H1 (cell line): ENCODE data around the gene SOX6. TPM values are rescaled to one million over a fixed set of nuclear protein-coding genes. Genes with fewer than 3 reads are reported as not detected.

Experiments used
- CTCF ChIA-PET: fragments of 300-600 bp; sonication (Branson Sonifier 250); formaldehyde crosslinking; loops from one replicate; lab custom pipeline; 2021; ENCODE audit not compliant: partially characterized antibody; lab: Charles Lee
- POLR2A ChIA-PET: fragments of 300-600 bp; sonication (Branson Sonifier 250); formaldehyde crosslinking; loops from one replicate; lab custom pipeline; 2021; ENCODE audit warnings: inconsistent platforms; ENCODE audit not compliant: partially characterized antibody; lab: Charles Lee
- DNase-seq, 2 experiments: peaks; one replicate each; pipeline versions ENCODE4 v3.0.0 to v3.0.0-alpha.2; 2010 to 2022; ENCODE audit warnings: low spot score in 2 of 2, low read depth in 1 of 2, mixed read lengths in 1 of 2
- FAIRE-seq: peaks from 2 replicates; lab custom pipeline; 2011; peaks lifted over from hg19 to GRCh38; lab: Jason Lieb, UNC
- H2AFZ ChIP-seq: 2 replicates; pipeline ENCODE4 v1.8.1; 2012; ENCODE audit warnings: low read length, inconsistent platforms
- H2AK5ac ChIP-seq: 2 replicates; pipeline ENCODE4 v1.6.1; 2013; ENCODE audit warnings: low read depth, low read length
- H2BK120ac ChIP-seq: replicated peaks from 2 replicates; pipeline ENCODE3; 2013; ENCODE audit warnings: low read depth, low read length, inconsistent platforms
- H2BK12ac ChIP-seq: 2 replicates; pipeline ENCODE4 v1.6.1; 2013; ENCODE audit warnings: low read depth, low read length
- H2BK15ac ChIP-seq: 2 replicates; pipeline ENCODE4 v1.6.1; 2013; ENCODE audit warnings: low read length
- H2BK20ac ChIP-seq: 2 replicates; pipeline ENCODE4 v1.6.1; 2013; ENCODE audit warnings: low read length
- H2BK5ac ChIP-seq: 2 replicates; pipeline ENCODE4 v1.6.1; 2013; ENCODE audit warnings: low read depth, low read length
- H3K14ac ChIP-seq: 2 replicates; pipeline ENCODE4 v1.6.1; 2013; ENCODE audit warnings: inconsistent platforms; ENCODE audit not compliant: insufficient read length
- H3K18ac ChIP-seq: 2 replicates; pipeline ENCODE4 v1.6.1; 2013; ENCODE audit warnings: low read length; ENCODE audit errors: extremely low read depth
- H3K23ac ChIP-seq: 2 replicates; pipeline ENCODE4 v1.6.1; 2013; ENCODE audit warnings: inconsistent platforms; ENCODE audit not compliant: insufficient read length
- H3K23me2 ChIP-seq: 2 replicates; pipeline ENCODE4 v1.6.1; 2013; ENCODE audit warnings: low read depth, low read length
- H3K27ac ChIP-seq: 2 replicates; pipeline ENCODE4 v1.6.1; 2011; ENCODE audit warnings: low read depth, low read length, inconsistent platforms
- H3K27me3 ChIP-seq, 4 experiments: replicated peaks in 1 of 4; 1 replicate in 1 of 4; 2 replicates in 3 of 4; pipeline versions ENCODE4 v1.6.1 to v1.8.1; 2011 to 2013; ENCODE audit warnings: low read length in 3 of 4, mild to moderate bottlenecking in 3 of 4, inconsistent platforms in 2 of 4, mixed read lengths in 2 of 4, moderate library complexity in 1 of 4; ENCODE audit not compliant: control insufficient read depth in 3 of 4, insufficient read depth in 3 of 4; ENCODE audit errors: extremely low read depth in 1 of 4
- H3K36me3 ChIP-seq, 4 experiments: 2 replicates each; pipeline versions ENCODE4 v1.6.1 to v1.8.1; 2011 to 2013; ENCODE audit warnings: mild to moderate bottlenecking in 4 of 4, low read length in 3 of 4, moderate library complexity in 2 of 4, control low read depth in 1 of 4, inconsistent platforms in 1 of 4; ENCODE audit not compliant: insufficient read depth in 4 of 4, control insufficient read depth in 2 of 4
- H3K4ac ChIP-seq: replicated peaks from 2 replicates; pipeline ENCODE3; 2013; ENCODE audit warnings: low read length, low read depth, mixed read lengths, inconsistent platforms; ENCODE audit not compliant: insufficient read length
- H3K4me1 ChIP-seq, 4 experiments: replicated peaks in 1 of 4; 1 replicate in 1 of 4; 2 replicates in 3 of 4; pipeline versions ENCODE4 v1.6.1 to v1.8.1; 2011 to 2013; ENCODE audit warnings: low read length in 3 of 4, inconsistent platforms in 2 of 4, mixed read lengths in 1 of 4; ENCODE audit not compliant: insufficient read depth in 4 of 4, control insufficient read depth in 3 of 4
- H3K4me2 ChIP-seq, 2 experiments: 2 replicates each; pipeline versions ENCODE4 v1.6.1 to v1.8.1; 2011 to 2013; ENCODE audit warnings: low read depth in 2 of 2, low read length in 2 of 2, control low read depth in 1 of 2, inconsistent platforms in 1 of 2, mild to moderate bottlenecking in 1 of 2; ENCODE audit not compliant: insufficient read depth in 1 of 2
- H3K4me3 ChIP-seq, 4 experiments: fragments of 200-600, 300-600 bp in 1 of 4; sonication (generic), shearing (Covaris generic), sonication (Bioruptor Twin) in 1 of 4; 2 replicates each; pipeline versions ENCODE4 v1.5.1 to v1.8.1; 2011 to 2016; ENCODE audit warnings: low read length in 4 of 4, low read depth in 3 of 4, control low read depth in 2 of 4, inconsistent platforms in 2 of 4, mild to moderate bottlenecking in 2 of 4, mixed read lengths in 1 of 4, moderate library complexity in 1 of 4; ENCODE audit not compliant: insufficient read depth in 2 of 4; ENCODE audit errors: extremely low read depth in 1 of 4
- H3K56ac ChIP-seq: replicated peaks from 2 replicates; pipeline ENCODE3; 2013; ENCODE audit warnings: low read depth, mild to moderate bottlenecking, mixed read lengths, low read length, inconsistent platforms; ENCODE audit not compliant: insufficient read length
- H3K79me1 ChIP-seq: 2 replicates; pipeline ENCODE4 v1.6.1; 2013; ENCODE audit warnings: low read depth, low read length, control low read depth
- H3K79me2 ChIP-seq, 2 experiments: 2 replicates each; pipeline versions ENCODE4 v1.6.1 to v1.8.1; 2012 to 2013; ENCODE audit warnings: low read length in 2 of 2, mild to moderate bottlenecking in 2 of 2, inconsistent platforms in 1 of 2; ENCODE audit not compliant: insufficient read depth in 2 of 2, control insufficient read depth in 1 of 2
- H3K9ac ChIP-seq, 4 experiments: replicated peaks in 1 of 4; 1 replicate in 1 of 4; 2 replicates in 3 of 4; pipeline versions ENCODE4 v1.6.1 to v1.8.1; 2011 to 2013; ENCODE audit warnings: low read depth in 3 of 4, low read length in 3 of 4, control low read depth in 2 of 4, mild to moderate bottlenecking in 2 of 4, moderate library complexity in 2 of 4, inconsistent platforms in 1 of 4; ENCODE audit errors: extremely low read depth in 1 of 4
- H3K9me3 ChIP-seq, 2 experiments: 2 replicates each; pipeline versions ENCODE4 v1.6.1 to v1.8.1; 2012 to 2013; ENCODE audit warnings: mild to moderate bottlenecking in 2 of 2, moderate library complexity in 2 of 2, control low read depth in 1 of 2, inconsistent platforms in 1 of 2, low read depth in 1 of 2, low read length in 1 of 2, mixed read lengths in 1 of 2; ENCODE audit not compliant: insufficient read depth in 2 of 2
- H4K20me1 ChIP-seq, 2 experiments: replicated peaks in 1 of 2; 2 replicates each; pipeline versions ENCODE3 to v1.8.1; 2011 to 2013; ENCODE audit warnings: inconsistent platforms in 2 of 2, low read length in 2 of 2, mild to moderate bottlenecking in 1 of 2; ENCODE audit not compliant: insufficient read depth in 2 of 2, control insufficient read depth in 1 of 2
- H4K5ac ChIP-seq: 2 replicates; pipeline ENCODE4 v1.6.1; 2013; ENCODE audit warnings: low read length, low read depth, mixed read lengths, inconsistent platforms; ENCODE audit not compliant: insufficient read length
- H4K8ac ChIP-seq: 2 replicates; pipeline ENCODE4 v1.8.0; 2013; ENCODE audit warnings: mild to moderate bottlenecking, moderate library complexity, low read length, inconsistent platforms; ENCODE audit not compliant: insufficient read depth; ENCODE audit errors: extremely low read depth
- H4K91ac ChIP-seq: replicated peaks from 2 replicates; pipeline ENCODE3; 2013; ENCODE audit warnings: low read length, mixed read lengths, inconsistent platforms; ENCODE audit not compliant: insufficient read length
- BCL11A ChIP-seq, 2 experiments: IDR thresholded peaks; one replicate each; pipeline ENCODE4 v1.6.1; 2011; ENCODE audit warnings: low read depth in 2 of 2, low read length in 2 of 2, mild to moderate bottlenecking in 2 of 2
- CTBP2 ChIP-seq: IDR thresholded peaks from 2 replicates; pipeline ENCODE4 v1.7.0; 2011; ENCODE audit warnings: borderline replicate concordance, mild to moderate bottlenecking, moderate library complexity, mixed read lengths, low read length; ENCODE audit not compliant: insufficient read depth, insufficient read length
- JUN ChIP-seq: IDR thresholded peaks from 2 replicates; pipeline ENCODE4 v1.6.1; 2011; ENCODE audit warnings: low read depth, mild to moderate bottlenecking, improper control_type of control experiment, low read length
- NANOG ChIP-seq: IDR thresholded peaks from 2 replicates; pipeline ENCODE4 v1.6.1; 2011; ENCODE audit warnings: low read length, low read depth, mild to moderate bottlenecking, inconsistent platforms; ENCODE audit not compliant: insufficient read depth, poor library complexity, severe bottlenecking
- NRF1 ChIP-seq: IDR thresholded peaks from 2 replicates; pipeline ENCODE4 v1.6.1; 2011; ENCODE audit warnings: mild to moderate bottlenecking, low read depth, low read length, improper control_type of control experiment
- RXRA ChIP-seq: IDR thresholded peaks from 2 replicates; pipeline ENCODE4 v1.6.1; 2011; ENCODE audit warnings: low read depth, mild to moderate bottlenecking, low read length, moderate library complexity; ENCODE audit not compliant: insufficient read depth
- SIRT6 ChIP-seq: IDR thresholded peaks from one replicate; pipeline ENCODE4 v1.7.1; 2012; ENCODE audit warnings: low read length, inconsistent platforms
- SP1 ChIP-seq: IDR thresholded peaks from 2 replicates; pipeline ENCODE4 v1.6.1; 2011; ENCODE audit warnings: low read depth, low read length
- ZNF274 ChIP-seq: IDR thresholded peaks from 2 replicates; pipeline ENCODE4 v1.7.0; 2012; ENCODE audit warnings: low read length, borderline replicate concordance; ENCODE audit errors: extremely low read depth
- WGBS, 2 experiments: shearing (Covaris generic) in 1 of 2; methylation state at CpG; one replicate each; pipeline versions ENCODE4 v1.1.6 to v1.1.7; 2013 to 2015; ENCODE audit warnings: low lambda C conversion rate in 2 of 2, mixed read lengths in 2 of 2, inconsistent platforms in 1 of 2, low coverage in 1 of 2, missing lambda C conversion rate in 1 of 2; ENCODE audit not compliant: insufficient replicate concordance in 2 of 2, insufficient coverage in 1 of 2, insufficient read length in 1 of 2; ENCODE audit errors: extremely low coverage in 1 of 2, missing lambda C conversion rate in 1 of 2; 5-methylcytosine and 5-hydroxymethylcytosine counted together
- polyA plus RNA-seq, 7 experiments: library from polyadenylated mRNA; depleted of rRNA in 3 of 7; stranded (reverse) in 5 of 7; unstranded in 2 of 7; fragments of >200 nt in 5 of 7; fragments of 200-250 nt in 2 of 7; gene quantifications; 1 replicate in 5 of 7; 2 replicates in 1 of 7; 4 replicates in 1 of 7; pipeline versions ENCODE4 v1.2.1 to v1.2.3, GENCODE V29; 2011 to 2013; ENCODE audit warnings: missing spikeins in 2 of 7, mixed read lengths in 2 of 7
- total RNA-seq: library from RNA; stranded (reverse); fragmentation: NEBNext Ultra II Directional; extraction: Animal tissue kit (Norgen Biotek cat#: 25700); gene quantifications from 2 replicates; pipeline ENCODE4 v1.2.1, GENCODE V29; 2021

The SOX6 gene
- total and polyA plus RNA-seq, 2 of the 8 experiments (the other 6 are each of a cell fraction or from before 2014, with no cell fraction given) = 0.09 TPM; not detected in 1

DNA sequence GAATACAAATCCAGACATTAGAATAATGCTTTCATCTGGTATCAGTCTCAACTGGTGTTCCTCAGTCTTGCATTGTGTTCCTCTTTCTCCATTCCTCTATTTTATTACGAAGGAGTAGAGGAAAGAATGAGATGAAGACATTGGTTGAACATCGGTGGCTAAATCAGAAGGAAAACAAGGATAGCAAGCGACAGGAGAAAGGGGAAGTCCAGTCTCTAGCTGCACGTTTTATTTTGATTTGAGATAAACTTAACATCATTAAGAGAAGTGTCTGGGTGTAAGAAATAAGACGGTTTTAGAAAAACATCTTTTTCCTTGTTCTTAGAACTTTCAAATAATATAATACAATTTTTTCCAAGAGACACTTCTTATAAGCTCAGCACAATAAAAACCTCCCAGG lies 6.2 kb downstream of the SOX6 start:
- Histone ChIP-seq H4K5ac (no peak overlapping the region), H3K4me1 (no peaks in the 10 kb centered on the region; a peak in 1 of 7 replicates), H3K79me2 (no peaks in the 10 kb centered on the region), H3K79me1 (no peaks in the 10 kb centered on the region), H4K20me1 (no peaks in the 10 kb centered on the region), H2BK5ac (no peak overlapping the region), H2AK5ac (no peak overlapping the region), H2BK120ac (no peak overlapping the region), H3K23ac (no peak overlapping the region), H4K8ac (no peak overlapping the region), H3K27me3 (no peaks in the 10 kb centered on the region), H3K36me3 (no peaks in the 10 kb centered on the region), H3K9ac (no peak overlapping the region), H3K9me3 (no peaks in the 10 kb centered on the region), H3K23me2 (peaks cover 2% of the 10 kb centered on the region; the same call in 1 of the 2 replicates), H3K4ac (no peak overlapping the region), H3K4me2 (no peak overlapping the region), H4K91ac (no peak overlapping the region), H3K56ac (no peak overlapping the region), H2BK15ac (no peak overlapping the region), H3K18ac (no peak overlapping the region), H3K4me3 (no peak overlapping the region), H2AFZ (no peak overlapping the region), H3K14ac (no peak overlapping the region), H2BK12ac (no peak overlapping the region), H2BK20ac (no peak overlapping the region), H3K27ac (no peak overlapping the region)
- FAIRE-seq (no peak), DNase-seq (no peak)
- CTCF ChIA-PET = no interaction called here
- WGBS, 2 experiments = 90% methylated on average over 5 of the region's 5 CpGs; no CpG with 5 or more reads in 1 of the 2 experiments
- POLR2A ChIA-PET = no interaction called here
- no peak for TF ChIP-seq SIRT6
- TF ChIP-seq SP1 = no peak
- no peak for TF ChIP-seq BCL11A (IDR thresholded peaks at IDR 0.05; ENCODE audit: low read depth in 2 of 2, low read length in 2 of 2)
- TF ChIP-seq RXRA = no peak
- TF ChIP-seq JUN = no peak
- TF ChIP-seq NRF1 = no peak
- TF ChIP-seq NANOG = no peak
- no peak for TF ChIP-seq CTBP2
- TF ChIP-seq ZNF274 = no peak
